Measurements from ENCODE around the gene DGKB. TPM values are rescaled to one million over a fixed set of nuclear protein-coding genes. Genes with fewer than 3 reads are reported as not detected.

Gene DGKB
- total RNA-seq, 1 experiment from 2014 or later = not detected

GRCh38 chr7:14195871-14196270 is 706.7 kb downstream of the DGKB start:
- no peak overlapping the region for H3K27ac ChIP-seq (ENCODE audit: low read length)
- no TSS peak for BruUV-seq (replicated peaks)
- intact Hi-C loops (cut with micrococcal nuclease; ENCODE audit: unreplicated experiment) (no loop called here), in situ Hi-C loops (cut with HindIII; ENCODE audit: low pct_unique_long_range_greater_than_20kb, low sequenced_read_pairs) (no loop called here)
- no peaks in the 10 kb centered on the region for H3K27me3 ChIP-seq (ENCODE audit: control insufficient read depth, insufficient read depth, low read length)
- ATAC-seq (no peak), DNase-seq (ENCODE audit: low read depth, low spot score) (no peak)
- H3K4me1 ChIP-seq (ENCODE audit: control insufficient read depth, insufficient read depth, low read length) = no peaks in the 10 kb centered on the region
- no peaks in the 10 kb centered on the region for H3K9me3 ChIP-seq (ENCODE audit: control insufficient read depth, insufficient read depth, low read depth, low read length)
- ChIA-PET CTCF (no interaction called here), POLR2A (no interaction called here)
- H3K36me3 ChIP-seq (ENCODE audit: control insufficient read depth, insufficient read depth, low read length) = no peaks in the 10 kb centered on the region
- TF ChIP-seq POLR2AphosphoS5 (IDR thresholded peaks at IDR 0.05; ENCODE audit: low read depth, low read length) = no peak
- TF ChIP-seq TCF7L2 (IDR thresholded peaks at IDR 0.05; ENCODE audit: low read depth, low read length) = no peak
- TF ChIP-seq SIN3A (IDR thresholded peaks at IDR 0.05; ENCODE audit: borderline replicate concordance, insufficient read depth, low read depth, low read length) = no peak
- TF ChIP-seq REST (IDR thresholded peaks at IDR 0.05; ENCODE audit: insufficient read depth in 1 of 2, low read depth in 2 of 2, low read length in 1 of 2) = no peak
- TF ChIP-seq CTCF (IDR thresholded peaks at IDR 0.05) = no peak
- H3K4me3 ChIP-seq (ENCODE audit: low read depth in 2 of 2, low read length in 2 of 2) = no peak overlapping the region

GRCh38 chr7:14195079-14195478 is 707.5 kb downstream of the DGKB start:
- H3K9me3 ChIP-seq (ENCODE audit: control insufficient read depth, insufficient read depth, low read depth, low read length) = no peaks in the 10 kb centered on the region
- H3K27me3 ChIP-seq (ENCODE audit: control insufficient read depth, insufficient read depth, low read length) = no peaks in the 10 kb centered on the region
- CTCF ChIA-PET = no interaction called here
- intact Hi-C loops (cut with micrococcal nuclease; ENCODE audit: unreplicated experiment) (no loop called here), in situ Hi-C loops (cut with HindIII; ENCODE audit: low pct_unique_long_range_greater_than_20kb, low sequenced_read_pairs) (no loop called here)
- ATAC-seq = no peak
- POLR2A ChIA-PET = no interaction called here
- no peaks in the 10 kb centered on the region for H3K4me1 ChIP-seq (ENCODE audit: control insufficient read depth, insufficient read depth, low read length)
- no TSS peak for BruUV-seq (replicated peaks)
- DNase-seq (ENCODE audit: low read depth, low spot score) = no peak
- H3K36me3 ChIP-seq (ENCODE audit: control insufficient read depth, insufficient read depth, low read length) = no peaks in the 10 kb centered on the region
- no peak overlapping the region for H3K4me3 ChIP-seq (ENCODE audit: low read depth in 2 of 2, low read length in 2 of 2)
- TF ChIP-seq CTCF (IDR thresholded peaks at IDR 0.05) = no peak
- TF ChIP-seq SIN3A (IDR thresholded peaks at IDR 0.05; ENCODE audit: borderline replicate concordance, insufficient read depth, low read depth, low read length) = no peak
- TF ChIP-seq REST (IDR thresholded peaks at IDR 0.05; ENCODE audit: insufficient read depth in 1 of 2, low read depth in 2 of 2, low read length in 1 of 2) = no peak
- no peak for TF ChIP-seq POLR2AphosphoS5 (IDR thresholded peaks at IDR 0.05; ENCODE audit: low read depth, low read length)
- no peak for TF ChIP-seq TCF7L2 (IDR thresholded peaks at IDR 0.05; ENCODE audit: low read depth, low read length)
- H3K27ac ChIP-seq (ENCODE audit: low read length) = no peak overlapping the region
